CD4-positive, alpha-beta T cell treated with Interleukin-15 for 1 hour (primary cell): ENCODE results near the gene SOCS4.
"Not testable (repeated sequence)": the region's sequence is repeated elsewhere in the genome, so short reads cannot be mapped to it uniquely, and the experiment has no call there.

Experiments used
- DNase-seq: peaks from one replicate; pipeline ENCODE4 v3.0.0-alpha.2; 2020

SOCS4 gene

GRCh38 chr14:55052269-55052930 is 25.4 kb downstream of the SOCS4 start:
- no peak for DNase-seq

- no peak for DNase-seq
Measured at GRCh38 chr14:55053018-55053417, 26.0 kb downstream of the SOCS4 start.

- DNase-seq, result no peak
Measured at GRCh38 chr14:55053500-55053899, 26.5 kb downstream of the SOCS4 start.

GRCh38 chr14:55054098-55054497 is 27.1 kb downstream of the SOCS4 start:
- DNase-seq, result no peak

- no peak for DNase-seq
Measured at GRCh38 chr14:55057919-55058318, 30.9 kb downstream of the SOCS4 start.

- no peak for DNase-seq
Measured at GRCh38 chr14:55059333-55059732, 32.3 kb downstream of the SOCS4 start.

GRCh38 chr14:55062517-55063351 is 35.7 kb downstream of the SOCS4 start:
- DNase-seq, result no peak

- not testable (repeated sequence) for DNase-seq
Measured at GRCh38 chr14:55064896-55065295, 37.9 kb downstream of the SOCS4 start.

- DNase-seq, result no peak
Measured at GRCh38 chr14:55065411-55065810, 38.4 kb downstream of the SOCS4 start.

GRCh38 chr14:55066223-55066622 is 39.2 kb downstream of the SOCS4 start:
- no peak for DNase-seq

GRCh38 chr14:55070981-55071411 is 44.0 kb downstream of the SOCS4 start:
- no peak for DNase-seq

- DNase-seq, result peak; percentile 43
Measured at GRCh38 chr14:55071870-55072640, 45.0 kb downstream of the SOCS4 start.

- no peak for DNase-seq
Measured at GRCh38 chr14:55073856-55074255, 46.8 kb downstream of the SOCS4 start.

GRCh38 chr14:55074662-55075061 is 47.6 kb downstream of the SOCS4 start:
- no peak for DNase-seq

- no peak for DNase-seq
Measured at GRCh38 chr14:55075628-55076175, 48.7 kb downstream of the SOCS4 start.

GRCh38 chr14:55077170-55078151 is 50.4 kb downstream of the SOCS4 start:
- peak; percentile 30 for DNase-seq

- not testable (repeated sequence) for DNase-seq
Measured at GRCh38 chr14:55079961-55080360, 52.9 kb downstream of the SOCS4 start.

GRCh38 chr14:55084401-55085059 is 57.5 kb downstream of the SOCS4 start:
- no peak for DNase-seq

GRCh38 chr14:55085060-55085660 is 58.1 kb downstream of the SOCS4 start:
- no peak for DNase-seq

GRCh38 chr14:55086938-55087337 is 59.9 kb downstream of the SOCS4 start:
- no peak for DNase-seq

GRCh38 chr14:55088356-55088755 is 61.3 kb downstream of the SOCS4 start:
- no peak for DNase-seq
